AG20443 (cell line): ENCODE results near the gene RWDD1.

Source experiments
- DNase-seq: peaks from one replicate; pipeline ENCODE4 v3.0.0; 2012; ENCODE audit warnings: low spot score, mixed read lengths

RWDD1 gene

GRCh38 chr6:116570856-116571682 lies at the start of gene RWDD1:
TSS of gene RWDD1 (plus strand) at chr6:116571504. CDS start at chr6:116571583, 79 bp downstream.
- DNase-seq: peak; percentile 98

GRCh38 chr6:116522896-116523295 lies 48.4 kb upstream of the RWDD1 start:
- DNase-seq: no peak

- DNase-seq: no peak
Observed at GRCh38 chr6:116524236-116524635, 47.1 kb upstream of the RWDD1 start.

GRCh38 chr6:116528133-116528532 lies 43.2 kb upstream of the RWDD1 start:
- DNase-seq: no peak

GRCh38 chr6:116528780-116529179 lies 42.5 kb upstream of the RWDD1 start:
- no peak for DNase-seq

GRCh38 chr6:116529466-116530290 lies 41.6 kb upstream of the RWDD1 start:
- DNase-seq: no peak

- DNase-seq: no peak
Observed at GRCh38 chr6:116530436-116530835, 40.9 kb upstream of the RWDD1 start.

GRCh38 chr6:116531675-116532570 lies 39.4 kb upstream of the RWDD1 start:
- peak; percentile 61 for DNase-seq

- DNase-seq: no peak
Observed at GRCh38 chr6:116533233-116533957, 37.9 kb upstream of the RWDD1 start.

- DNase-seq: no peak
Observed at GRCh38 chr6:116535109-116535508, 36.2 kb upstream of the RWDD1 start.

- DNase-seq: peak; percentile 50
Observed at GRCh38 chr6:116536216-116536621, 35.1 kb upstream of the RWDD1 start.

GRCh38 chr6:116542426-116542825 lies 28.9 kb upstream of the RWDD1 start:
- no peak for DNase-seq

- DNase-seq: no peak
Observed at GRCh38 chr6:116543149-116543548, 28.2 kb upstream of the RWDD1 start.

GRCh38 chr6:116545651-116546050 lies 25.7 kb upstream of the RWDD1 start, which contains the start of gene TRAPPC3L:
TSS of gene TRAPPC3L (minus strand) at chr6:116545684. CDS start at chr6:116545514, 170 bp downstream.
- no peak for DNase-seq

GRCh38 chr6:116547358-116547757 lies 23.9 kb upstream of the RWDD1 start:
- DNase-seq: no peak

GRCh38 chr6:116550796-116551195 lies 20.5 kb upstream of the RWDD1 start:
- DNase-seq: no peak

- no peak for DNase-seq
Observed at GRCh38 chr6:116553451-116553850, 17.9 kb upstream of the RWDD1 start, which contains the start of gene CALHM4. TSS of gene CALHM4 (plus strand) at chr6:116553751. CDS start at chr6:116553794, 43 bp downstream.

GRCh38 chr6:116556065-116556464 lies 15.2 kb upstream of the RWDD1 start:
- peak; percentile 54 for DNase-seq

GRCh38 chr6:116556814-116557415 lies 14.4 kb upstream of the RWDD1 start:
- no peak for DNase-seq

- DNase-seq: peak; percentile 73
Observed at GRCh38 chr6:116557893-116558292, 13.4 kb upstream of the RWDD1 start.

GRCh38 chr6:116560130-116560529 lies 11.2 kb upstream of the RWDD1 start:
- DNase-seq: no peak
